Eye (tissue), 1 donor: ENCODE results near the gene CADM2.
"Not testable (repeated sequence)": the region's sequence is repeated elsewhere in the genome, so short reads cannot be mapped to it uniquely, and the experiment has no call there.

Experiments
- DNase-seq: peaks from one replicate; pipeline ENCODE4 v3.0.0-alpha.2; 2015

CADM2 gene

DNA sequence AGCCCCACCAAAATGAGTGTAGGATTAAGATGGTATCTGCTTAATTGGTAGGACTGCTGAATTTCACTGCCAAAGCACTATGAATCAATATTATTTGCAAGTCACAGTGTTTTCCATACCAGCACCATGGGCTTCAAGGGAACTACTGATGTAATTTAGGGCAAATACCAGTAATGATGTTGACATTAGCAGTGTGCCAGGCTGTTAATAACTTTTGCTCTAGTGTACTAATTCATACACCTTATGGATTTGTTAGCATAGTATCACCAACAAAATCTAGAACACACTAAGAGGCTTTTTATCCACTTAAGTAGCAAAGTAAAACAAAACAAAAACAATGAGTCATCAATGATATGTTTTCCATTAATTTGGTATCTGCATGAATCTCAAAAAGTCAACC, 888.2 kb downstream of the CADM2 start:
- DNase-seq, result no peak

DNA sequence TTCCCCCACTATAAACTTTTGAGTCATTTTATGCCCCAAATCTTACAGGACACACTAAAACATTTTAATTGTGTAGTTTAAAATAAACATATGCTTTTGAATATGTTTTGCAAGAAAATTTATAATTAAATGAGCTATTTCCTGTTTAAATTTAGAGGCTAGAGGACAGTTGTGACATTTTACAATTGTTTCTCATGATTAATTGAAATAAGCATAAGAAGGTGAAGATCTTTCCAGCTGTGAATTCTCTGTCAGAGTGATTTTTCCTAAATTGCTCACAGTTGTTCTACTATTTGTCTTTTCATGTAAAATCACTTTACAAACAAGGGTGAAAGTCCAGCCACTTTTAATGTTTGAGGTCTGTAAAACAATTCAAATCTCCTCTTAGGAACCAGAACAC, 892.3 kb downstream of the CADM2 start:
- DNase-seq, result no peak

DNA sequence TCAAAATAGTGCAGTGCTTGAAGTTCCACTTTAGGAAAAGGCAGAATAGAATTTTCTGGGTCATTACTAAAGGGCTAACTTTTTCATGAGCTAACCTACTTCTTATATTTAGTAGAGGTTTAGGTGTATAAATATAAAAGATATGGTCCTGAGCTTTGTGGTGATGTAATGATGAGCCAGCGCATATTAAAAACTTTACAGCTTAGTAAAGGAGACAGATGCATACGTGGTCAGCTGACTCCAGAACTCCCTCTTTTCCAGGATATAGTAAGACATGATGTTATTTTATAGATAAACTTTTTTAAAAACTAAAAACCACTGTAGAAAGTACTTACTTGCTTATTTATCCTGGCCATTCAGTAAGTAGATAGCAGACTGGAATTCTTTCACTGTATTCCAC, 895.0 kb downstream of the CADM2 start:
- no peak for DNase-seq

DNA sequence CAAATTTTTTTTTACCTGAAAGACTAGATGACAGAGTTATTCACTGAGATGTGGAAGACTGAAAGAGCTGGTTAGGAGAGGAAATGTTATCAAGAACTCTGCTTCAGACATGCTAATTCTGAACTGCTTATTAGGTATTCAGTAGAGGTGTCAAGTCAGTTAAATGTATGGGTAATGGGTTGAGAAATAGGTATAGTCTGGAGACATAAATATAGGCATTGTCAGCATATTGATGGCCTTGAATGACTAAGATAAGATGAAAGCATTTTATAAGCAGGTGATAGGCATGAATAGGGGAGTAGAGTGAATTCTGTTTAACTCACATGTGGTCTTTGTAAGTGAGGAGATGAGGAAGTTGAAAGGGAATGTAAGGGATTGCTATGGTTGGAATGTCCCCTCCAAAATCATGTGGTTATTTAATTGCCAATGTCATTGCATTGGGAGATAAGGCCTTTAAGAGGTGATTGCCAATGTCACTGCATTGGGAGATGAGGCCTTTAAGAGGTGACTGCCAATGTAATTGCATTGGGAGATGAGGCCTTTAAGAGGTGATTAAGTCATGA, 904.2 kb downstream of the CADM2 start:
- DNase-seq, result no peak

DNA sequence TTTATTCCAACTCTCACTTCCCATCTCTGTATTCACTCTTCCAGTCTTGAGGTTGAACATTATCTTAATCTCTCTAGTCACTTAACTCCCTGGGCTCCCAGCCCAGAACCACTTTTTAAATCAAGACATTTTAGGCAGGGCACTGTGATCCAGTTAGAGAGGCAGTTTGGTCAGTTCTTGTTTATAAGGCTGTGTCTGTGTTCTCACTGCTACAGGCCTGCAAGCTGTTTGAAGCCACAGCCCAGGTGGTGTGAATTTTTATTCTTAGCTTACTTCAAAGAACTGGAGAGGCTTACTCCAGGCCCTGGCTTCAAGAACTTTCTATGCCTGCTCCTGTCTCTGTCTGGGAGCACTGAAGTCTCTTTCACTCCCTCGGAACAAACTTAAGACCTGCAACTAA, 906.1 kb downstream of the CADM2 start:
- DNase-seq, result no peak

DNA sequence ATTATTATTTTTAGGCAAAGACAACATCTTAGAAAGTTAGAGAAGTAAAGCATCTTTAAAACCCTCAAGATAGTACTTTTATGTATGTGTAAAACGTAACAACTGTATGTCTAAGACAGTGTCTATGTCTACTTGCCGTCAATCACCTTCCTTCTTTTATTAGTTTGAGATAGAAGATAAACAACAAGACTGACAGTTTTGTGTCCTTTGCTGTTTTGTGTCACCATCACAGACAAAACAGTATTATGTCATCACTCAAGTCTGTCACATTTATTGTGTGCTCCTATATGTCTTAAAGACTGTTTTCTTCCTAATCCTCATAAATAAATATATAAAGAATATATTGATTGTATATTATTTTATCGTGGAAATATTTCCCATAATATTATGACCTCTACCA, 908.3 kb downstream of the CADM2 start:
- no peak for DNase-seq

DNA sequence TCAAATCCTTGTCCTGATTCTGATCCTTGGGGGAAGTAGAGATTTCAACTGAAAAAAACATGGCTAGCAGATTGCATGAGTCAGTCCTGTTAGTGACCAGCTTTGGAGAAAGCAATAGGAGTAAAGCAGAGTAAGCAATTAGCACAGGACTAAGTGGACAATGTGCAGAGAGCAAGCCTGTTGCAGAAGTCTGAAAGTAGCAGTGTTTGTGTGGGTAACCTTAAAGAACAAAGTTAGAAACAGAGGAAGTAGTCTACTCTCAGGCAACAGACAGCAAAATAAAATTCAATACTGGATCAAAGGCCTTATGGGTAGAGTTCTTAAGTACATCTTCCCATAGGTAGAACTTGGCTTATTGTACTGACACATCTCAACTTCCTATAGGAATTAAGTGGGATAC, 916.8 kb downstream of the CADM2 start:
- DNase-seq, result peak; percentile 30

DNA sequence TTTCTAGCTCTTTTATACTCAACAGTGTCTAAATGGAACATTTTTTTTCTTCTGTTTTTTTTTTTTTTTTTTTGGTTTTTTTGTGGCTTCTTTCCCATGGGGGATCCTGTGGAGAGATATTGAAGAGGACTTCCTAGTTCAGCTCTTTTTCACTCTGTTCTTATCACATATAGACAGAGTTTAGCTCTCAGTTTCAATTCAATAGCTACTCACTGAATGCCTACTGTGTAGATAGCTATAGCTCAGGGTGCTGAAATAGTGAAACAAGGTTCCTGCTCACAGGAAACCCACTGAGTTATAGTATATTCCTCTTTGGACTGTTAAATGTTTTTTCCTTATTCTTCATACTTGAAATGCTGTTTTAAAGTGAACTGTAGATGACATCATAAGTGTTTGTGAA, 918.8 kb downstream of the CADM2 start:
- no peak for DNase-seq

DNA sequence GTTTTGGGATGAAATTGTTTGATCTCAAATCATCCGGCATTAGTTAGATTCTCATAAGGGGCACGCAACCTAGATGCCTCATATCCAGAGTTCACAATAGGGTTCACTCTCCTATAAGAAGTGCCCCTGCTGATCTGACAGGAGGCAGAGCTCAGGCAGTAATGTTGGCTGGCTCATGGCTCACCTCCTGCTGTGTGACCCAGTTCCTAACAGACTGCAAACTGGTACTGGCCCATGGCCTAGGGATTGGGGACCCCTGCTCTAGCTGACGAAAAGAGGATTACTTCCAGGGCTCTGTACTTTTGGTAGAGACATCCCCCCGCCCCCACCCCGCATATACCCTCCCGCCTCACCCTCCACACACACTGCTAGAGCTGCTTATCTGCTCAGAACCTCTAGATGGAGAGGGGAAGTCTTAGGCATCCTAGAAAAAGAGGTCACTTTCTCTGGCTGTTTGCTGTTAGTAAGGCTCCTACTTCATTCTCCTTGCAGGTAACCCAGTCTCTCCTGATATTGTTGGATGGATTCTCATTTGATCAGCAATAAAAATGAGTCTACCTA, 923.1 kb downstream of the CADM2 start:
- DNase-seq, result no peak

DNA sequence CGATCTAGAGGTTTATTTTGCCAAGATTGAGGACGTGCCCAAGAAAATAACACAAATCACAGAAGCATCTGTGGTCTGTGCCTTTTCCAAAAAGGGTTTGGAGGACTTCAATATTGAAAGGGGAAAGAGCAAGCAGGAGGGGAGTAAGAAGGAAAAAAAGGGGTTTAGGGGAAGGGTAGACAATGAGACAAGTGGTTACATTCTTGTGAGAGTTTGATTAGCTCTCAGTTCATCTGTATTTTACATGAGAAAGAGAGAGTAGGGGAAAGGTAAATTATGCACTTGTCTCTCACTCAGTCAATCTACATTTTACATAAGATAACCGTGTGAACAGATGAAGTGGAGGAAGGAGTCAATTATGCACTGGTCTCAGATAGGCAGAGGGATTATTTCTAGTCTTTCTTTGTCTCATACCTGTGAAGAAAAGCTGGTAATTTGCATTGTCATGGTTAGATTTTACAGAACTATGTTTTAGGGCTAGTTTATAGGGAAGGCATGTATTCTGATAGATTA, 931.3 kb downstream of the CADM2 start:
- DNase-seq, result no peak

DNA sequence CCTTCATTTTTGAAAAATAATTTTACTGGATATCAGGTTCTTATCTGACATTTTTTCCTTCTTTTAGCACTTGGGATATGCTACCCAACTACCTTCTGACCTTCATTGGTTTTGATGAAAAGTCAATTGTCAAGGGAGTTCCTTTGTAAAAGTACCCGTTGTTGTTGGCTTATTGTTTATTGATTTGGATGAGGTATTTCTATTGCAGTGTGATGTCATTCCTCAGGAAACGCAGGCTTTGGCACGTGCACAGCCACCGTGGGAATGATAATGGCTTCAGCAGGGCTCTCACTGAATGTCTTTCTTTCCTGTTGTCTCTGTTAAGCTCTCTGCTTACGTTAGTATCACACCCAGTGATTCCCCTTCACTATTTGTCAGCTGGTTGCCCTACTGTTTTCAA, 944.6 kb downstream of the CADM2 start:
- DNase-seq, result no peak

DNA sequence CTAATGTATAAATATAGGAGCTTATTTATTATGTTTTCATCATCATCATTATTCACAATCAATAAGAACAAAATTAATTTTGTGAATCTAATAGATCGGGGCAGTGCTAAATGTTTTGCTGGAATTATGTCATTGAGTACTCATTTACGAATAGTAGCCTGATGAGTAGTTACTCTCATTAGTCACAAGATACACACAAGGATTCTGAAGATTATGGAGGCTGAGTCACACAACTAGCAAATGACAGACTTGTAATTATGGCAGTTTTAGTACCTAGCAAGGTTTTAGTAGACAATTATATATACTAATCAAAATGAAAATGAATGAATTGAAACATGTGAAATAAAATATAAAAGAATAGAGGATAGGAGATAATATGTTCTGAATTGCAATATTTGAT, 954.2 kb downstream of the CADM2 start:
- no peak for DNase-seq

DNA sequence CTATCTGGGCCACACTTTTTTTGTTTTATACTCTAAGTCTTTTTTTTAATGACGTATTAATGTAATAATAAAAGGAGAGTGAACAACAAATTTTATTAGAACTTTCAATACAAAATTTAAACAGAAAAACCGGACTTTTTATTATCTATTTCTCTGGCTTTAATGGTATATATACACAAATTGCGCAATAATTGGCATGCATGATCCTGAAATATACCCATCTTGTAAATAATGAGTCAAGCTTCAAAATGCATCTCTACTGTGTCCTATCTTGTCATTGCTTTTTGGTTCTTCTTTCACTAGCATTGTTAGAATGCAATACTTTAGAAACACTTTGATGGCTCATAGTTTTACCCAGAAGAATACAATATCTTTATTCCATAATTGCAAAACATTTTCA, 963.6 kb downstream of the CADM2 start:
- DNase-seq, result no peak

DNA sequence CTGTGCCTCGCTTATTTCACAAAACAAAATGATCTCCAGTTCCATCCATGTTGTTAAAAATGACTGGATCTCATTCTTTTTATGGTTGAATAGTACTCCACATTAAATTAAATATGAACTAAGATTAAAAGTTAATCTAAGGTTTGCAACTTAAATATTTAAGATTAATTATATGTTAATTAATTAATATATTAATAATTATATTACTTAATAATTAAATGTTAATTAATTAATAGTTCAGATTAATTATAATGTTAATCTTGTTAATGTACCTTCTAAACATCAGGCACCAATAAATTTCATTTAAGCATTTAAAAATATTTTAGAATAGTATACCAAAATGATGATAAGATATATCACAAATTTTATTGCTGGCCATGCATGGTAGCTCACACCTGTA, 971.9 kb downstream of the CADM2 start:
- DNase-seq, result no peak

DNA sequence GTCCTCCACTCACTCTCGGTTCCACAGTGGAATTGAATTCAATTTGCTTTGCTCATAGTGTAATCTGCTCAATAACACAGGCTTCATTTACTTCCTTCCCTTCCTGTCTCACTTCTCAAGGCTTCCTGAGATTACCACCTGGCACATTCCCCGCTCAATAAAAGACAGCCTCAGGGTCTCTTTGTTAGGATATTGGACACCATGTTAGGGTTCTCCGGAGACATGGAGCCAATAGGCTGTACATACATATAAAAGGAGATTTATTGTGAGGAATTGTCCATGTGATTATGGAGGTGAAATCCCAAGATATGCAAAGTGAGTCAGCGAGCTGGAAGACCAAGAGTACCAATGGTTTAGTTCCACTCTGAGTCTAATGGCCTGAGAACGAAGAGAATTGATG, 974.5 kb downstream of the CADM2 start:
- no peak for DNase-seq

DNA sequence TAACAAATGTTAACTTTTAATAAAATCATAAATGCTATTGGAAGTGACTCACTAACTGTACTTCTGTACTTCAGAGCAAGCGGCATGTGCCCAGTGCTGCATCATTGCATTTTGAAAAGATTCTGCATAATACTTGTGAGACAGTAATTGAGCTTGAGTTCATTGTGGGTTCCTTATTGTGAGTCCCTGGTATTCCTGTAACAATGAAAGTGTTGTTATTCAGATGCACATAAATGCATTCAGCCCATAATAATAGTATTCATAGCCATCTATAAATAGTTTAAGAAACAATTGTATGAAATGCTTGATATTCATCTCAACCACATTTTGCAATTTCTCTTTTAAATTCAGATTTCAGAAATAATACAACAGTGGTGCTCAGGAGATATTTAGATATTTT, 976.4 kb downstream of the CADM2 start:
- DNase-seq, result peak; percentile 27

DNA sequence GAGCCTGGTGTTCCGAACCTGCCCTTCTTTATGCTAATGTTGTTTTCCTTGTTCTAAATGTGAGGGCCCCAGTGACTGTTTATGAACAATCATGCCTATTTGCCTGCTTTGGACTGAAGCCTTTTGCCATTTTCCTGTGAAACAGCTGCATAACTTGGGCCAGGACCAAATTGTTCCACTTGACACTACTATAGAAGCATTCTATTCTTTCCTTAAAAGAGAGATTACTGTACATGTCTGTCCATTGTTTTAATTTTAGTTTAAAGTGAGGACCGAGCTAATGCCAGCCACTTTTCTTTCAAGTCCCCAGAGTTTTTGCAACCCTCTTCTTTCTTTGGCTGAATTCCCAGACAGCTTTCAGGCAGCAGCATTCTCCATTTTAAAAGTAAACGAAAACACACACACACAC, 980.3 kb downstream of the CADM2 start:
- peak; percentile 34 for DNase-seq

DNA sequence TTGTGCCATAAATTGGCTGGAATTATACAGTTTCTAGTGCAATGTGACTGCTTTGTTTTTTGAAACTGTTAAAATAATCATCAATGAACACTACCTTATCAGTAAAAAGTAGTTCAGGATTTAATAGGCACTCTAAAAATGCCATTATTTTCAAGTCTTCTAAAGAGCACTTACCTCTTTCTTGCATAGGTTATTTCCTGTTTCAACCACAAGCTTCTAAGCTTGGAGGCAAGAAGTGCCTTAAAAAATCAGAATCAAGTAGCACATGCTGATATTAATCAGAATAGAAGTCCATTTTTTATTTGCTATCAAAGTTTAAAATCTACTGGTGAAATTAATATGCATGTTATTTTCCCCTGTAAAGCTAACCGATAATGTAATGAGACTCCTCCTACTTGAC, 991.6 kb downstream of the CADM2 start:
- DNase-seq, result no peak

DNA sequence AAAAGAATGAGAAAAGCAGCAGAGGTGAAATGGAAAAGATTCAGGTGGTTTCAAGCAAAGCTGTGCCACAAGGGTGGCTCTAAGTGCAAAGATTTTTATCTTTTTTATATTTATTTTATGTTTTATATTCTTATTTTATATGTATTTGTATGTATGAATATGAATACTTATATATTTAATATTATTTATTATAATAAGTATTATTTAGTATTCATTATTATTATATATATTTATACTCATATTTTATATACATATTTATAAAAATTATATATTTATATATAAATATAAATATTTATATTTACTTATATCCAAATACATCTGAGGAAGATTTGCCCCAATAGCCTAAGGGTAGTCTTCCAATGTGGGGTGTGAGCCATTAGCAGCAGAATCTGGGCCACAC, 1002.0 kb downstream of the CADM2 start:
- no peak for DNase-seq

DNA sequence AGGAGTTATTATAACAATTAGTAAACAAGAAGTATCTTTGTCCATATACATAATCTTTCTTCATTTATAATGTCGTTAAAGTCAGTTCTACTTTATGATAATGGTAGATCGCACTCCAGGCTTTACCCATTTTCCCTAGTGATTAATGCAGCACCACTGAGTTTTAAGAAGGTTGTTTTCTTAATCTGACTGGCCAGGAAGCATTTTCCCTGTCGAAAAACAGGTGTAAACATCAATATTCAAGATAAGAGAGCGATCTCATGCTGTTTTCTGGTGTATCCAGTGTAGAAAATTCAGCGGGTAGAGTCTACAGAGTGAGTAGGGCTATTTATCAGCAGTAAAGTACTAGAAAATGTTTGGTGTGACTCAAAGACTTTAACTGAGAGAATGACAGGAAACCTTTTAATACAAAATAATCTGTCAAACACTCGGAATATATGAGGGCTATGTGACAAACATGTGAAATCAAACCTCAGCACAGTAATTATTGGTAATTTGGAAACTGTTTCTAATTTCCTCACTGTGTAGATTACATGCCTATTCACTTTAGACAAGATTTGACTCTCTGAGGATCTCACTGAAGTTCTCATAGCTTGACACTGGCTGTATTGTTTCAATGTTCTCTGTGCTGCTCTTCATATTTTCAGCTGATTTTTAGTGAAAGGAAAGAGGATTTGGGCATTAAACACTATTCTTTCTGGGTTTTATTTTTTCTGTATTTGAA, 1019.0 kb downstream of the CADM2 start:
- peak; percentile 21 for DNase-seq

DNA sequence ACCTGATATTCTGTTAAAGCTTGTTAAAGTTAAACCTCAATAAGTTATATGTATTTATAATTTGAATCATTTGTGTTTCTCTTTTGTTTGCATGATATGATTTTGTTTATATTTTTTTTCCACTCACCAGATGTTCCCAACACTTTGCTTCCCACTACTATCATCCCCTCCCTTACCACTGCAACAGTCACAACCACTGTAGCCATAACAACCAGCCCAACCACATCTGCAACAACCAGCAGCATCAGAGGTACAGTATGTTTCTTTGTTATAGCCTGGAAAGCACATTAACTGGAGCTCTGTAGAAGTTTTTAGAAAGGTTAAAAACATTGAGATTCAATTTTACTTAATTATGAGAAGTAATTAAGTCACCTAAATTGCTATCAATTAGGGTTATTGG, 1020.2 kb downstream of the CADM2 start:
- peak; percentile 58 for DNase-seq

DNA sequence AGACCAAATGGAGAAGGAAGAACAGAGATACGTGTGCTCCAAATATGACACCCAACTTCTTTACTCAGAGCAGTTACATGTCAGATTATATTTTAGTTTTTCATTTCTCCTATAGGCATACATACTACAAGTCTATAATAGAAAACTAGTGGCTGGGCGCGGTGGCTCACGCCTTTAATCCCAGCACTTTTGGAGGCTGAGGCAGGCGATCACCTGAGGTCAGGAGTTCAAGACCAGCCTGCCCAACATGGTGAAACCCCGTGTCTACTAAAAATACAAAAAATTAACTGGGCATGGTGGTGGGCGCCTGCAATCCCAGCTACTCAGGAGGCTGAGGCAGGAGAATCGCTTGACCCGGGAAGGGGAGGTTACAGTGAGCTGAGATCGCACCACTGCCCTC, 1030.8 kb downstream of the CADM2 start:
- DNase-seq, result not testable (repeated sequence)

DNA sequence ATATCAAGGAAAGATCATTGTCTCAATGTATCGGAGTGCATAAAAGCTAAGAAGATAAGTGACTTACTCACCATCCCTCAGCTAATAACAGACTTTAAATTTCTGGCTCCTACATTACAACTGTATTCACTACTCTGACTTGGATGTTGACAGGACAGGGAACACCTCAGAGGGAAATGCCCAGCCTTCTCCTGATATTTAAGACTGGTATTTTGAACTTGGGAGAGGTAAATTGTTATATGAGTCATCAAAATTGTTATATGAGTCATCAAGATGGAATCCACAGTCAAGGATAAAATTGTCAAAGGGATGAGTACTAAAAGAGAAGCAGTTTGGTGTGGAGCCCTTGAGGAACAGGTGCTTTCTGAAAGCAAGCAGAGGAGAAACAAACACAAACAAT, 1070.8 kb downstream of the CADM2 start:
- DNase-seq, result no peak

DNA sequence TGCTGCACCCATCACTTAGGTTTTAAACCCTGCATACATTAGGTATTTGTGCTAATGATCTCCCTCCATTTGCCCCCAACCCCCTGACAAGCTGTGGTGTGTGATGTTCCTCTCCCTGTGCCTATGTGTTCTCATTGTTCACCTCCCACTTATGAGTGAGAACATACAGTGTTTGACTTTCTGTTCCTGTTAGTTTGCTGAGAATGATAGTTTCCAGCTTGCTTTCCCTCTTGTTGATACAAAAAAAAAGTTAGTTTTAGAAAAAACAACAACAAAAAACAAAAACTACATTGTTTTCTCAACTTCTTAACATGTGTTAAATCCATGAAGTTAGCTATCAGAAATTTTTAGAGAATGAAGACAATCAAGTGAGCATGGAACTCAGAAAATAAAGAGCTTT, 1079.1 kb downstream of the CADM2 start:
- no peak for DNase-seq
